Cardiac fibroblast (primary cell): ENCODE measurements around the gene ZMAT5.
"Not testable (repeated sequence)": the region's sequence is repeated elsewhere in the genome, so short reads cannot be mapped to it uniquely, and the experiment has no call there.

Source experiments
- DNase-seq, 2 donors: peaks; one replicate each; pipeline versions ENCODE4 v3.0.0 to v3.0.0-alpha.2; 2010; ENCODE audit warnings: low read depth in 2 of 2
- H3K4me3 ChIP-seq, 2 donors: replicated peaks in 1 of 2; 1 replicate in 1 of 2; 2 replicates in 1 of 2; pipeline ENCODE4 v1.5.1; 2011; ENCODE audit warnings: low read depth in 2 of 2, low read length in 2 of 2, mild to moderate bottlenecking in 2 of 2, moderate library complexity in 1 of 2
- TF ChIP-seq, protein P1 (sequence below): IDR thresholded peaks from one replicate; pipeline ENCODE4 v1.5.1; 2011; ENCODE audit warnings: low read depth, mild to moderate bottlenecking, low read length, inconsistent platforms

ZMAT5 gene

DNA sequence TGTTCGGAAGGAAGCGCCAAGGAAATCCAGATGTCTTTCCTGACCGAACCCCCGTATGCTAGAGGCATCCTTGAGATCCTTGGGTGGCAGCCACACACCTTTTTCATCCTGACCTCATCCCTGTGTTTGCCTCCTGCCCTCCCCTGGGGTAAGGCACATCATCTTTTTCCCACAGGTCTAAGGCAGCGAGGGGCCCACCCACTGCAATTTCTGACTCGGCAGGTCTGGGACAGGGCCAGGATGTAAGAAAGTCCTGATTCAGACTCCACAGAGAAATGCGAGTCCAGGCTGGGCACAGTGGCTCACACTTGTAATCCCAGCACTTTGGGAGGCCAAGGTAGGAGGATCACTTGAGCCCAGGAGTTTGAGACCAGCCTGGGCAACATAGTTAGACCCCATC is 10.5 kb downstream of the ZMAT5 start:
- DNase-seq: no peak
- TF ChIP-seq, protein P1, sequence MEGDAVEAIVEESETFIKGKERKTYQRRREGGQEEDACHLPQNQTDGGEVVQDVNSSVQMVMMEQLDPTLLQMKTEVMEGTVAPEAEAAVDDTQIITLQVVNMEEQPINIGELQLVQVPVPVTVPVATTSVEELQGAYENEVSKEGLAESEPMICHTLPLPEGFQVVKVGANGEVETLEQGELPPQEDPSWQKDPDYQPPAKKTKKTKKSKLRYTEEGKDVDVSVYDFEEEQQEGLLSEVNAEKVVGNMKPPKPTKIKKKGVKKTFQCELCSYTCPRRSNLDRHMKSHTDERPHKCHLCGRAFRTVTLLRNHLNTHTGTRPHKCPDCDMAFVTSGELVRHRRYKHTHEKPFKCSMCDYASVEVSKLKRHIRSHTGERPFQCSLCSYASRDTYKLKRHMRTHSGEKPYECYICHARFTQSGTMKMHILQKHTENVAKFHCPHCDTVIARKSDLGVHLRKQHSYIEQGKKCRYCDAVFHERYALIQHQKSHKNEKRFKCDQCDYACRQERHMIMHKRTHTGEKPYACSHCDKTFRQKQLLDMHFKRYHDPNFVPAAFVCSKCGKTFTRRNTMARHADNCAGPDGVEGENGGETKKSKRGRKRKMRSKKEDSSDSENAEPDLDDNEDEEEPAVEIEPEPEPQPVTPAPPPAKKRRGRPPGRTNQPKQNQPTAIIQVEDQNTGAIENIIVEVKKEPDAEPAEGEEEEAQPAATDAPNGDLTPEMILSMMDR: no peak
- H3K4me3 ChIP-seq: no peak overlapping the region

DNA sequence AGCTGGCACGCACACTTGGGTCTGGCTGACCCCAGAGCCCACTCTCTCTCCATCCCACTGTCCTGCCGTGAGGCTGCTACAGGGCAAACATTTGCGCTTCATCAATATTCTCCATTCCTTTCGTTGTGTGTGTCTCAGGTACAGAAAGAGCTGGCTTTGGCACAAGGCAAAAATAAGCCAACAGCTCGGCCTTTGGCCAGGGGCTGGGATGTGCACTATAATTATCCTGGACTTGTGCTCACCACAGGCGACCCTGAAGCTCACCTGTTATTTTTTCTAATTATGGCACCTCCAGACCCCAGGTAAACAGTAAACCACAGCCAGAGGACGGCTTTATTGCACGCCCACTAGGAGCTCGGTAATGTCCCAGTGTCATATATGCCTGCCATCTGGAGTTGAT is 10.9 kb downstream of the ZMAT5 start:
- DNase-seq: no peak
- no peak overlapping the region for H3K4me3 ChIP-seq
- TF ChIP-seq, protein P1: no peak

DNA sequence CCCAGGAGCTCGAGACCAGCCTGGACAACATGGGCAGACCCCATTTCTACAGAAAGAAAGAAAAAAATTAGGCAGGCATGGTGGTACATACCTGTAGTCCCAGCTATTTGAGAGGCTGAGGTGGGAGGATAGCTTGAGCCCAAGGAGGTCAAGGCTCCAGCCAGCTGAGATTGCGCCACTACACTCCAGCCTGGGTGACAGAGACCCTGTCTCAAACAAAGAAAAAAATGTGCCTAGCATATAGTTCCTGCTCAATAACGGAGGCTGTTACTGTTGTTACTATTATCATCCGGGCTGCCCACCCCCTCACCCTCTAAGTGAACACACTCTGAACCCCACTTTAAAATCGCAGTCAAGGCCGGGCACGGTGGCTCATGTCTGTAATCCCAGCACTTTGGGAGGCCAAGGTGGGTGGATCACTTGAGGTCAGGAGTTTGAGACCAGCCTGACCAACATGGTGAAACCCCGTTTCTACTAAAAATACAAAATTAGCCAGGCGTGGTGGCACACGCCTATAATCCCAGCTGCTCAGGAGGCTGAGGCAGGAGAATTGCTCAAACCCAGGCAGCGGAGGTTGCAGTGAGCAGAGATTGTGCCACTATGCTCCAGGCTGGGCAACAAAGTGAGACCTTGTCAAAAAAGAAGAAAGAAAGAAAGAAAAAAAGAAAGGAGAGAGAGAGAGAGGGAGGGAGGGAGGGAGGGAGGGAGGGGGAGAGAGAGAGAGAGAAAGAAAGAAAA is 12.0 kb downstream of the ZMAT5 start:
- not testable (repeated sequence) for H3K4me3 ChIP-seq, DNase-seq

DNA sequence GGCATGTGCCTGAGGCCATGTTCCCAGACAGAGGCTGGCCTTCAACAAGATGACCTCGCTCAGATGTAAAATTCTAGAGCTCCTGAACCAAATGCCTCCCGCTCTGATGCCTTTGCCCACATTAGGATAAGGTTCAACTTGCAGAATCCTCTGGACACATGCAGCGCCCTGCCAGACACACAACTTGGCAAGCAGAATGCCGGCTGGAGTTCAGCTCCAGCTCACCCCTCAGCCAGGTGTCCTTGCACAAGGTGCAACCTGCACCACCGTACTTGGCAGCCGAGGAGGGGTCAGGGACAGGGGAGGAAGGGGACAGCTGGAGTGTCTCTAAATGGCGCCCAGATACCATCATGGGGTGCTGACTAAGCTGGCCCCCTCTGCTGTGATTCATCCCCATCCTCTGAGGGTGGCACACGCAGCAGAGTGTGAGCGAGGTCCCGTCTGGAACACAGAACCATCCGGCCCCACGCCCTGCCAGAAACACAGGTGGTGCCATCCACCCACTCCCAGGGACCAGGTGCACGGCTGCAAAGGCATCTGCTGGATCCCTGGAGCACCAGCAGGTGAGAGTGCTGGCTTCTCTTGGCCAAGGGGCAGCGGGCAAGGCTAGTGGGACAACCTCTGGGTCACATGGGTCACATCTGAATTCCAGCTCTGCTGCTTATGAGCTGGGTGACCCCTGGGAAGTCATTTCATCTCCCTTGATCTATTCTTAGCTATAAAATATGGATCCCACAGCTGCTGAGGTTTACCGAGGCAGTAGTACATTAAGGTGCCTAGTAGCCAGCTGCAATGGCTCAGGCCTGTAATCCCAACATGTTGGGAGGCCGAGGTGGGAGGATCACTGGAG is 12.8 kb downstream of the ZMAT5 start:
- TF ChIP-seq, protein P1: no peak
- DNase-seq: no peak
- no peak overlapping the region for H3K4me3 ChIP-seq

DNA sequence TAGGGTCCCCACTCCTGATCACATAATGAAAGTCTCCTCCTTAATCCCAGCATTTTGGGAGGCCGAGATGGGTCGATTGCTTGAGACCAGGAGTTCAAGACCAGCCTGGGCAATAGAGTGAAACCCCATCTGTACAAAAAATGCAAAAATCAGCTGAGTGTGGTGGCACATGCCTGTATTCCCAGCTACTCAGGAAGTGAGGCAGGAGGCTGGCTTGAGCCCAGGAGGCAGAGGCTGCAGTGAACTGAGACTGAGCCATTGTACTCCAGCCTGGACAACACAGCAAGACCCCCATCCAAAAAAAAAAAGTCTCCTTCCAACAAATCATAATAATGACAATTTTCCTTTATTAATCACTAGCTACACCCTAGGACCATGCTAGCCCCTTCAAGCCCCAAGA is 15.1 kb downstream of the ZMAT5 start:
- DNase-seq: no peak
- TF ChIP-seq, protein P1: no peak
- no peak overlapping the region for H3K4me3 ChIP-seq

DNA sequence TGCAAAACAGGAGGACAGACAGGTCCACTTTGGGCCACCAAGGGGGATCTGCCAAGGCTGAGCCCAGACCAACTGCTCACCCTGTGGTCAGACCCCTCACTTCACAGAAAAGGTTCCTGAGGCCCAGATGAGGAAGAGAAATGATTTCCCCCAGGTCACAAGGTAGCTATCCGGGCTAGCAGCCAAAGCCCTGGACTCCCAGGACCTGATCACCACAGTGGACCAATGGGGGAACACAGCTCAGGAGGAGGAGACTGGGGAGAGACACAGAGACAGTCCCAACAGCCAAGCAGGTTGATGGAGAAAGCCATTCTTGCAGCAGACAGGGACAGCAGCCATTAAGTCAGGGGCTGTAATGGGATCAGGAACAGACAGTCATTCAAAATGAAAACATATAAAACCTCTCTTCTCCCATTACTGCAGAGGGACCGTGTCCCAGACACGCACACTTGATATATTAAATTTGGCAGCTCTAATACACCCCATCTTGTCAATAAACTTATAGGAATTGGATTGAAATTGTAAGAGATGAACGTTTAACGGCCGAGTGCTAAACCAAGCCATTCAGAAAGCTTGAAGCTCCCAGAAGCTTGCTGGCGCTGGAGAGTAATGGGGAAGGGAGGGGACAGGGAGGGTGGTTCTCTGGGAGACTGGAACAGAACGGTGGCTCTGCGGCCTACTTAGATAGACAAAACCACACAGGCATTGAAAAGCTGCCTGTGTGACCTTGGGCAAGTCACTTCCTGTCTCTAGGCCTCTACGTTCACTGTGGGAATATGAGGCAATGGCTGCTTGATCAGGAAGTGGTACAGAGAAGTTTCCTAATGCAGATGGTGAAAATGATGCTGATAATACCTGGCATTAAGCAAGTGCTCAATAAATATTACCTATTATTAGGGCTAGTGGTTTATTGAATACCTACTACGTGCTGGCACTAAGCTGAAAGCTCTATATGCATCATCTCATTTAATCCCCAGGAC is 16.0 kb downstream of the ZMAT5 start:
- TF ChIP-seq, protein P1: no peak
- DNase-seq: peak; percentile 30 to 59
- H3K4me3 ChIP-seq: no peak overlapping the region
